ENCODE results near the gene PCDHGC5. TPM values are rescaled to one million over a fixed set of nuclear protein-coding genes. Genes with fewer than 3 reads are reported as not detected.

PCDHGC5 gene
- total and polyA plus RNA-seq, 2 of the 8 experiments (the other 6 are each of a cell fraction or from before 2014, with no cell fraction given) = 0.41 to 1.1 TPM

GRCh38 chr5:141485321-141486055, 3.4 kb upstream of the PCDHGC5 start:
- peaks cover 13 to 21% of the 10 kb centered on the region in 2 experiments for H4K20me1 ChIP-seq (replicated peaks in 1 of 2; ENCODE audit: control insufficient read depth in 1 of 2, insufficient read depth in 2 of 2, low read length in 2 of 2)
- no peak overlapping the region for H2BK120ac ChIP-seq (replicated peaks; ENCODE audit: low read depth, low read length)
- peak overlapping the region; percentile 28; the same call in 1 of the 2 replicates for H2AFZ ChIP-seq (ENCODE audit: low read length)
- H2AK5ac ChIP-seq (ENCODE audit: low read depth, low read length) = no peak overlapping the region
- FAIRE-seq (no peak), DNase-seq (ENCODE audit: low read depth in 1 of 2, low spot score in 2 of 2) (no peak)
- no peaks in the 10 kb centered on the region for H3K36me3 ChIP-seq (ENCODE audit: control insufficient read depth in 2 of 4, insufficient read depth in 4 of 4, low read length in 3 of 4)
- H2BK5ac ChIP-seq (ENCODE audit: low read depth, low read length) = no peak overlapping the region; the same call in 1 of the 2 replicates
- peaks cover 5 to 20% (median 12%) of the 10 kb centered on the region in 4 experiments for H3K4me1 ChIP-seq (replicated peaks in 1 of 4; ENCODE audit: control insufficient read depth in 3 of 4, insufficient read depth in 4 of 4, low read length in 3 of 4)
- peak overlapping the region; percentile 98 for H3K4me2 ChIP-seq (ENCODE audit: insufficient read depth in 1 of 2, low read depth in 2 of 2, low read length in 2 of 2)
- no peaks in the 10 kb centered on the region; the same call in 1 of the 2 replicates for H3K79me1 ChIP-seq (ENCODE audit: low read depth, low read length)
- peaks cover 0 to 3% of the 10 kb centered on the region in 2 experiments; a peak in 1 of 4 replicates for H3K79me2 ChIP-seq (ENCODE audit: control insufficient read depth in 1 of 2, insufficient read depth in 2 of 2, low read length in 2 of 2)
- no peak overlapping the region for H4K5ac ChIP-seq (ENCODE audit: insufficient read length, low read depth, low read length)
- ChIA-PET POLR2A (ENCODE audit: partially characterized antibody) (interaction anchor here (0.8 to 3.5 kb wide), 9 partner anchors 9 to 166 kb away, joined by 3 to 25 read pairs (median 5); partner anchors contain the start of genes HDAC3, PCDHGC3 and RELL2), CTCF (ENCODE audit: partially characterized antibody) (interaction anchor here (0.6 to 14.3 kb wide), 23 partner anchors 8 to 293 kb away, joined by 3 to 164 read pairs (median 4); partner anchors contain the start of genes PCDHB10, PCDHB15, PCDHGA10 and PCDHGA11)
- peaks cover 7 to 22% (median 18%) of the 10 kb centered on the region in 4 experiments for H3K27me3 ChIP-seq (replicated peaks in 1 of 4; ENCODE audit: control insufficient read depth in 3 of 4, extremely low read depth in 1 of 4, insufficient read depth in 3 of 4, low read length in 3 of 4)
- peak overlapping the region; percentile 93 for H2BK15ac ChIP-seq (ENCODE audit: low read length)
- no peak overlapping the region for H4K91ac ChIP-seq (replicated peaks; ENCODE audit: insufficient read length, low read length)
- H2BK12ac ChIP-seq (ENCODE audit: low read depth, low read length) = peak overlapping the region; percentile 30; the same call in 1 of the 2 replicates
- H3K9ac ChIP-seq (replicated peaks in 1 of 4; ENCODE audit: extremely low read depth in 1 of 4, low read depth in 3 of 4, low read length in 3 of 4) = peak overlapping the region in 3 of 4 experiments; percentile 34 to 52 (median 49); a peak in 5 of 7 replicates
- no peak overlapping the region for H3K27ac ChIP-seq (ENCODE audit: low read depth, low read length)
- WGBS, 2 experiments (ENCODE audit: extremely low coverage in 1 of 2, insufficient coverage in 1 of 2, insufficient read length in 1 of 2, insufficient replicate concordance in 2 of 2, low coverage in 1 of 2, low lambda C conversion rate in 2 of 2, missing lambda C conversion rate in 1 of 2) = 42% methylated on average over 38 of the region's 38 CpGs; no CpG with 5 or more reads in 1 of the 2 experiments
- no peaks in the 10 kb centered on the region for H3K9me3 ChIP-seq (ENCODE audit: insufficient read depth in 2 of 2, low read depth in 1 of 2, low read length in 1 of 2)
- no peak overlapping the region for H3K4ac ChIP-seq (replicated peaks; ENCODE audit: insufficient read length, low read depth, low read length)
- no peak overlapping the region for H4K8ac ChIP-seq (ENCODE audit: extremely low read depth, insufficient read depth, low read length)
- no peak overlapping the region for H3K23ac ChIP-seq (ENCODE audit: insufficient read length)
- H3K14ac ChIP-seq (ENCODE audit: insufficient read length) = no peak overlapping the region
- H3K23me2 ChIP-seq (ENCODE audit: low read depth, low read length) = peaks cover 11% of the 10 kb centered on the region
- H3K18ac ChIP-seq (ENCODE audit: extremely low read depth, low read length) = peak overlapping the region; percentile 65; the same call in 1 of the 2 replicates
- peak overlapping the region; percentile 28 for H3K56ac ChIP-seq (replicated peaks; ENCODE audit: insufficient read length, low read depth, low read length)
- H2BK20ac ChIP-seq (ENCODE audit: low read length) = no peak overlapping the region
- H3K4me3 ChIP-seq (ENCODE audit: extremely low read depth in 1 of 4, insufficient read depth in 2 of 4, low read depth in 3 of 4, low read length in 4 of 4) = peak overlapping the region; percentile 56 to 78 (median 69)
- TF ChIP-seq TEAD4 (IDR thresholded peaks at IDR 0.05; ENCODE audit: low read depth, low read length) = no peak
- TF ChIP-seq SIRT6 (IDR thresholded peaks at IDR 0.05; ENCODE audit: low read length) = no peak
- TF ChIP-seq HDAC2 (IDR thresholded peaks at IDR 0.05; ENCODE audit: borderline replicate concordance in 1 of 2, low read depth in 2 of 2, low read length in 2 of 2) = no peak
- no peak for TF ChIP-seq PHF8 (conservative IDR thresholded peaks at IDR 0.05; ENCODE audit: low read depth, low read length)
- no peak for TF ChIP-seq FOSL1 (IDR thresholded peaks at IDR 0.05; ENCODE audit: insufficient read depth, low read depth, low read length)
- TF ChIP-seq KDM4A (IDR thresholded peaks at IDR 0.05; ENCODE audit: low read depth, low read length, severe bottlenecking) = peak; percentile 19
- peak; percentile 40 for TF ChIP-seq EZH2 (IDR thresholded peaks at IDR 0.05; ENCODE audit: low read depth, low read length, severe bottlenecking)
- no peak for TF ChIP-seq CHD2 (IDR thresholded peaks at IDR 0.05; ENCODE audit: low read length)
- TF ChIP-seq RAD21 (IDR thresholded peaks at IDR 0.05 in 1 of 2, conservative IDR thresholded peaks at IDR 0.05 in 1 of 2; ENCODE audit: low read depth in 2 of 2, low read length in 2 of 2) = no peak
- TF ChIP-seq EGR1 (IDR thresholded peaks at IDR 0.05; ENCODE audit: borderline replicate concordance, low read depth, low read length) = no peak
- TF ChIP-seq ASH2L (IDR thresholded peaks at IDR 0.05; ENCODE audit: low read length) = no peak

Measured in H1 (cell line).